HG02885 (cell line): ENCODE measurements around the gene TLR10.
"Not testable (repeated sequence)": the region's sequence is repeated elsewhere in the genome, so short reads cannot be mapped to it uniquely, and the experiment has no call there.

Source experiments
- ATAC-seq: cut with Tn5 transposase; IDR thresholded peaks from one replicate; pipeline ENCODE4 v1.9.1; 2021; ENCODE audit warnings: mild to moderate bottlenecking; ENCODE audit not compliant: unreplicated experiment, poor library complexity

The TLR10 gene

GRCh38 chr4:38769441-38769840 is 13.3 kb downstream of the TLR10 start:
- ATAC-seq, result no peak

DNA sequence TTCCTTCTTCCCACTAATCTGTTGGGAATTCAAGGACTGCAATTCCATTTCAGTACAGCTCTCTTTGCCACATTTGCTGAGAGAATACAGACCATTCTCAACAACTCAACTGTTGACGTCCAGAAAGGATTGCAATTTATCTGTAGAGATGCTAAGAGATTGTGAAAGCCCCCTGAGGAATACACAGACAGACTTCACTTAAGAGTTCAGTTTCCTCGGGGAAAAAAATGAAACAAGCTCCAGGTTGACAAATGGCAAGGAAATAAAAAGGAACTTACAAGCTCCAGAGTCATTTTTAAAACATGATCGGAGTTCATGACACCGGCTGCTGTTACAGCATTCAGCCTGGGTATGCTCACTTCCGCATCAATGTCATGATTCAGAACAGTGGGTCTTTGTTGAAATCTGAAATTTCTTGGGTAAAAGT is 13.8 kb downstream of the TLR10 start:
- no peak for ATAC-seq

GRCh38 chr4:38766940-38767339 is 15.8 kb downstream of the TLR10 start:
- ATAC-seq, result not testable (repeated sequence)

GRCh38 chr4:38765382-38765781 is 17.4 kb downstream of the TLR10 start:
- no peak for ATAC-seq

DNA sequence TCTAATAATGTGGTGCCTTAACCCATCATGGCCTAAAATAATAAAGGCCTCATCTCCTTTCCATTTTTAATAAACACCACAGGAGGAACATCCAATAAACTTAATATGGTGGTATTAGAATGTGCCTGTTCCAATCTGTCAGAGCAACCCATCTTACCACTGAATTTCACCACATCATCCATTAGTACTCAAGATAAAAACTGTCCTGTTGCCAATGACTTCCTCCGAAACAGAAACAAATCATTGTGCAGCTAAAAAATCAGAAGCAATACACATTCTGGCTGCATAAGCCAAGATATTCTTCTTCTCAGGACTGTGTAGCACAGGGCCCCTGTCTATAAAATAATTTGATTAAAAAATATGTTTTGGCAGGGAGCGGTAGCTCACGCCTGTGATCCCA is 18.5 kb downstream of the TLR10 start:
- ATAC-seq, result no peak

DNA sequence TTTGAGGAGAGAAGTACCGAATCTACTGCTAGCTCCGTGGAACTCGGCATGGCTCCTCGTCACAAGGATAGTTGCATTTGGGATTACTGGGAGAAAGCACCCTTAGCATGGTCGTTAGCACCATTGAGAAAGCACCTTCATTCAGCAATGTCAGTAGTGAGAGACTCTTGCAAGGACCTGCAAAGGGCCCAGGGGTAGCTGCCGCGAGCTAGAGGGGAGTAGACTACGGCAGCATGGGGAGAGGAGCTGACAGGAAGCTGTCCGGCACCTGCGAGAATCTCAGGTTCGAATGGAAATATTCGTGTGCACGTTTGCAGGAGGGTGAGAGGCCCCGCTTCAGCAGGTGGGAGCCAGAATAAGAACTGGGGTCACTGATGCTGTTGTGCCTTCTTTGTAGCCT is 20.2 kb downstream of the TLR10 start:
- peak; percentile 42 for ATAC-seq

DNA sequence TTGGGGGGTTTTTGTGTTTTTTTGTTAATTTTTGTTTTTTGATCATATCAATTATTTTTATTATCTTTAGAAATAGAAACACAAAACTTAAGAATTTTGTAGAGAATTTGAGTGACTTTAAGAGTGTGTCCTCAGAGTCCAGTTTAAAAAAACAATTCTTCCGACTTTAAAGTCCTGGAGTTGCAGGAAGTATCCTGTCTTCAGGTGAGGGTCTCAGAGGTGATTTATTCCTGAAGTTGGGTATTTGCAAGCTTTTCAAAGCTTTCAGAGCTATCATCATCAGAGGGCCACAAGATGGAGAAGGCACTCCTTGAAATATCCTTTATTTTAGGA is 23.0 kb downstream of the TLR10 start:
- ATAC-seq, result no peak

GRCh38 chr4:38759113-38759789 is 23.5 kb downstream of the TLR10 start:
- peak; percentile 26 for ATAC-seq

DNA sequence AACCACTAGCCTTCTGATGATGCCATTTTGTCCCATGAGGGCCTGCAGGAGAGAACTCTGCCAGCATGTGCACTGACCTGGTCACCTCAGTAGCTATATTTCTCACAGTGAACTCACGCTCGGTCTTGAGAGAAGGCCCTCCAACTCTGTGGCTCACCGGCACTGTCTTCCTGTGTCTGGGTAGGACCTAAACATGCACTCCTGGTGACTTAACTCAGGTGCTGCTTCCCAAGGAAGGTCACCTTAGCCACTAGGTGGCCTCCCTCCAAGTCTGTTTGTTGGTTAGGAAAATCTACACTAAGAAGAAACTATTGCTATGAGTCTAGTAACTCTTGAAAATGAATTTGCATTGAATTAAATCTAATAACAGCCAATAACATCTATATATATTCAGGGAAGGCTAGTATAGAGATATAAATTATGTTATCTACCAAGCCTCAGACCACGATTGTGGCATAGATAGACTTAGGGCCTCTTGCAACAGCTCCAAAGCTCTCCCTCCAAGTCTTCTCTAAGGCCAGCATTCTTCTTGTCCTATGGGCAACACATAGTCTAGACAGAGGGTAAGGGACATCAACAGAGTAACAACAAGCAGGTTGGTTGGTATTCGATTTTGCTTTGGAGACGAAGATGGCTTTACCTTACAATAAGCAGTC is 24.7 kb downstream of the TLR10 start:
- no peak for ATAC-seq

DNA sequence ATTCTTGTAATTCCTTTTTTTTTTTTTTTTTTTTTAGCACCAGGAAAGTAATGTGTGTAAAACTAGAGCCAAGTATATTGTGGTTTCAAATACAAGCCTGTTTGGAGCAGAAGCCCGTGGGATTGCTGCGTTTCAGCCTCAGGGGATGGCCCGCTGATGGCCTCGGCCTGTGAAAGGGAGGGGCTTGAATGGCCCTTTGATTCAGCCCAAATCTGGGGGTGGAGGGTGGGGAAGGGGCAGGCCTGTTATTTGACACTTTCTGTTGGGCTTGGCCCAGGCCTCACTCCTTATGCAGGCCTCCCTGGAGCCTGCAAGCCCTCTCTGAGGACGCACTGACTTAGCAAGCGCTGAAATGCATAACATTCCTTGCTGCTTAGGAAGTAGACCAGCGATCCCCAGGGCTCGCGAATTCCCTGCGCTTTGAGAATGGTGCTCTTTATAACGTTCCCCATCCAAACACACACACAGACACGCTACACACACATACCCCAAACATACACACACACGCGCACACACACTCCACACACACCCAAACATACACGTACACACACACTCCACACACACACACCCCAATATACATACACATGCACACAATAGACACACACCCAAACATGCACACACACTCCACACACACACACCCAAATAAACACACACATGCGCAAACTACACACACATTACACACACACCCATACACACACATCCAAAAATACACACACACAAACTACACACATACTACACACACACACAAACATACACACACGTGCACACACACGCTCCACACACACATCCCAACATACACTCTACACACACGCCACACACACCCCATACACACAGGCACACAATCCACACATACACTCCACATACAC is 29.6 kb downstream of the TLR10 start:
- no peak for ATAC-seq

GRCh38 chr4:38752372-38752940 is 30.3 kb downstream of the TLR10 start:
- ATAC-seq, result peak; percentile 98

- ATAC-seq, result no peak
These were observed 31.3 kb downstream of the TLR10 start for GRCh38 chr4:38751341-38752010.

GRCh38 chr4:38749336-38749735 is 33.5 kb downstream of the TLR10 start:
- no peak for ATAC-seq

- ATAC-seq, result no peak
These were observed 35.2 kb downstream of the TLR10 start for GRCh38 chr4:38747629-38748028.

- no peak for ATAC-seq
These were observed 36.9 kb downstream of the TLR10 start for GRCh38 chr4:38745881-38746280.

GRCh38 chr4:38743866-38744265 is 38.9 kb downstream of the TLR10 start:
- ATAC-seq, result no peak

GRCh38 chr4:38740303-38740702 is 42.5 kb downstream of the TLR10 start:
- no peak for ATAC-seq

GRCh38 chr4:38738940-38739803 is 43.6 kb downstream of the TLR10 start:
- ATAC-seq, result no peak

DNA sequence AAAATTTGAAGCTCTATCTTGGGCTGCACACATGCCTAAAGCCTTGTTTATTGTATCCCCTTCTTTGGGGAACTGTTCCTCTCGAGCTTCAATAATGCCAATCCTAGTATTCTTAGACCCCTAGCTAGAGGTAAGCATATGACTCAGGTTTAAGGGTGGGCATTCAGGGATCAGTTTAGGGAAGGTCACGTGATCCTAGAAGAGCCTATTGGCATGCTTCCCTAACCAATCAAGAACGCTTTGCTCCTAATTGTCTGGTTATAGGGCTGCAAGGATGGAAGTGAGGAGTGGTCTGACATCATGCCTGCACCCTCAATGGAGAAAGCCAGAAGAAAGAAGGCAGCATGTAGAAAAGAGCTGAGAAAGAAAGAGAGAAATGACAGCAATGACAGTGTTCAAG is 46.9 kb downstream of the TLR10 start:
- ATAC-seq, result no peak

DNA sequence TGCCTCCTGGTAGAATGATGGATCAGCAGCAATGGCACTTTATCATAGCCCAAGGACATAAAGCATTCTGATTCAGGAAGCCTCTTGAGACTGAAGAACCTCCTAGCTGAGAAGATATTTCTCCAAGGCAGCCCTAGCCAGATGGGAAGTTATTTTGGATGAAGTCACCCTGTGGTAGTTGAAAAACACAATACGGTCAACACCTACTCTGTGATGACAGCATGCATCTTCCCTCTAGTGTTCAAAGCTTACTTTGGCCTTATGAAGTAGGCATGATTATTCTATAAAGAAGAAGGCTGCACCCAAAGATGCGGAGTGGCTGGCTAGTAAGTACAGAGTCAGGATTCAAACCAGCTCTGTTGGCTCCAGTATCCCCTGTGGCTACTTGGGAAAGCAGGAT is 47.9 kb downstream of the TLR10 start:
- no peak for ATAC-seq
